Panc1 (cell line): ENCODE measurements around the gene RPUSD4.

Source experiments
- POLR2AphosphoS5 ChIP-seq: IDR thresholded peaks from 2 replicates; pipeline ENCODE4 v1.6.1; 2012; ENCODE audit warnings: mild to moderate bottlenecking, low read depth, low read length, moderate library complexity
- TCF7L2 ChIP-seq: IDR thresholded peaks from 2 replicates; pipeline ENCODE4 v1.6.1; 2011; ENCODE audit warnings: mild to moderate bottlenecking, low read depth, low read length, inconsistent platforms
- TF ChIP-seq, protein P1 (sequence below): fragments of 450-650 bp; IDR thresholded peaks from 2 replicates; pipeline ENCODE4 v1.5.1; 2017; ENCODE audit warnings: mild to moderate bottlenecking
- TF ChIP-seq, protein P2 (sequence below), 2 experiments: IDR thresholded peaks; 2 replicates each; pipeline ENCODE4 v1.6.1; 2011 to 2012; ENCODE audit warnings: low read depth in 2 of 2, control low read depth in 1 of 2, low read length in 1 of 2, mild to moderate bottlenecking in 1 of 2, moderate library complexity in 1 of 2; ENCODE audit not compliant: insufficient read depth in 1 of 2

DNA sequence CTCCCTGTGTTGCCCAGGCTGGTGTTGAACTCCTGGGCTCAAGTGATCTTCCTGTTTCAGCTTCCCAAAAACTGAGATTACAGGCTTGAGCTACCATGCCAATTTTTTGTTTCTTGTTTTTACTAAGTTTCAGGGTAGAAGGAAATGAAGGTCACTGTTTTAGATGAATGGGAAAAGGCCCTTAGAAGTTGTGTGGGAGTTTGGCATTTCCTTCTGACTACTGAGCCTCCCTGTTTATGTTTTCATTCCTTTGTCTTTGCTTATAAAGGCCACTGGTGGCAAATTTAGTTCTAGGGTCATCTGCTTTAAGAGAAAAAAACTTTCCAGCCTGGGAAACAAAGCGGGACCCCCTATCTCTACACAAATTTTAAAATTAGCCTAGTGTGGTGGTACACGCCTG lies 35.2 kb upstream of the RPUSD4 start:
- TF ChIP-seq, protein P1, sequence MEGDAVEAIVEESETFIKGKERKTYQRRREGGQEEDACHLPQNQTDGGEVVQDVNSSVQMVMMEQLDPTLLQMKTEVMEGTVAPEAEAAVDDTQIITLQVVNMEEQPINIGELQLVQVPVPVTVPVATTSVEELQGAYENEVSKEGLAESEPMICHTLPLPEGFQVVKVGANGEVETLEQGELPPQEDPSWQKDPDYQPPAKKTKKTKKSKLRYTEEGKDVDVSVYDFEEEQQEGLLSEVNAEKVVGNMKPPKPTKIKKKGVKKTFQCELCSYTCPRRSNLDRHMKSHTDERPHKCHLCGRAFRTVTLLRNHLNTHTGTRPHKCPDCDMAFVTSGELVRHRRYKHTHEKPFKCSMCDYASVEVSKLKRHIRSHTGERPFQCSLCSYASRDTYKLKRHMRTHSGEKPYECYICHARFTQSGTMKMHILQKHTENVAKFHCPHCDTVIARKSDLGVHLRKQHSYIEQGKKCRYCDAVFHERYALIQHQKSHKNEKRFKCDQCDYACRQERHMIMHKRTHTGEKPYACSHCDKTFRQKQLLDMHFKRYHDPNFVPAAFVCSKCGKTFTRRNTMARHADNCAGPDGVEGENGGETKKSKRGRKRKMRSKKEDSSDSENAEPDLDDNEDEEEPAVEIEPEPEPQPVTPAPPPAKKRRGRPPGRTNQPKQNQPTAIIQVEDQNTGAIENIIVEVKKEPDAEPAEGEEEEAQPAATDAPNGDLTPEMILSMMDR: no peak
- TF ChIP-seq, protein P2, sequence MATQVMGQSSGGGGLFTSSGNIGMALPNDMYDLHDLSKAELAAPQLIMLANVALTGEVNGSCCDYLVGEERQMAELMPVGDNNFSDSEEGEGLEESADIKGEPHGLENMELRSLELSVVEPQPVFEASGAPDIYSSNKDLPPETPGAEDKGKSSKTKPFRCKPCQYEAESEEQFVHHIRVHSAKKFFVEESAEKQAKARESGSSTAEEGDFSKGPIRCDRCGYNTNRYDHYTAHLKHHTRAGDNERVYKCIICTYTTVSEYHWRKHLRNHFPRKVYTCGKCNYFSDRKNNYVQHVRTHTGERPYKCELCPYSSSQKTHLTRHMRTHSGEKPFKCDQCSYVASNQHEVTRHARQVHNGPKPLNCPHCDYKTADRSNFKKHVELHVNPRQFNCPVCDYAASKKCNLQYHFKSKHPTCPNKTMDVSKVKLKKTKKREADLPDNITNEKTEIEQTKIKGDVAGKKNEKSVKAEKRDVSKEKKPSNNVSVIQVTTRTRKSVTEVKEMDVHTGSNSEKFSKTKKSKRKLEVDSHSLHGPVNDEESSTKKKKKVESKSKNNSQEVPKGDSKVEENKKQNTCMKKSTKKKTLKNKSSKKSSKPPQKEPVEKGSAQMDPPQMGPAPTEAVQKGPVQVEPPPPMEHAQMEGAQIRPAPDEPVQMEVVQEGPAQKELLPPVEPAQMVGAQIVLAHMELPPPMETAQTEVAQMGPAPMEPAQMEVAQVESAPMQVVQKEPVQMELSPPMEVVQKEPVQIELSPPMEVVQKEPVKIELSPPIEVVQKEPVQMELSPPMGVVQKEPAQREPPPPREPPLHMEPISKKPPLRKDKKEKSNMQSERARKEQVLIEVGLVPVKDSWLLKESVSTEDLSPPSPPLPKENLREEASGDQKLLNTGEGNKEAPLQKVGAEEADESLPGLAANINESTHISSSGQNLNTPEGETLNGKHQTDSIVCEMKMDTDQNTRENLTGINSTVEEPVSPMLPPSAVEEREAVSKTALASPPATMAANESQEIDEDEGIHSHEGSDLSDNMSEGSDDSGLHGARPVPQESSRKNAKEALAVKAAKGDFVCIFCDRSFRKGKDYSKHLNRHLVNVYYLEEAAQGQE (IDR thresholded peaks at IDR 0.05; ENCODE audit: insufficient read depth in 1 of 2, low read depth in 2 of 2, low read length in 1 of 2): no peak
- TF ChIP-seq TCF7L2 (no peak), POLR2AphosphoS5 (no peak)
